T-helper 1 cell treated with Interleukin-12 subunit alpha and Interleukin-12 subunit beta and Interleukin-4 antibody, amounts not matched to agents 30 μg/mL and 1 μg/mL, for 36 hours (primary cell): ENCODE data around the gene PNRC1.
A peak's percentile ranks its signal among the peaks of the same experiment; 100 is the strongest.
"Not testable (repeated sequence)": the region's sequence is repeated elsewhere in the genome, so short reads cannot be mapped to it uniquely, and the experiment has no call there.

Experiments used
- H3K27ac Mint-ChIP-seq: one replicate; pipeline ENCODE4 v1.8.0; 2021; ENCODE audit warnings: mild to moderate bottlenecking, mixed read lengths
- H3K27me3 Mint-ChIP-seq: one replicate; pipeline ENCODE4 v1.8.0; 2021; ENCODE audit warnings: low read depth, mixed read lengths
- H3K36me3 Mint-ChIP-seq: one replicate; pipeline ENCODE4 v1.8.0; 2021; ENCODE audit warnings: low read depth, mixed read lengths
- H3K4me1 Mint-ChIP-seq: one replicate; pipeline ENCODE4 v1.8.0; 2021; ENCODE audit warnings: low read depth, mixed read lengths
- H3K4me3 Mint-ChIP-seq: one replicate; pipeline ENCODE4 v1.8.0; 2021; ENCODE audit warnings: mild to moderate bottlenecking, moderate library complexity, mixed read lengths
- H3K9me3 Mint-ChIP-seq: one replicate; pipeline ENCODE4 v1.8.0; 2021; ENCODE audit warnings: mixed read lengths

PNRC1 gene

GRCh38 chr6:89080281-89081128, at the start of gene PNRC1:
PNRC1 (plus strand) TSS chr6:89080751; CDS start chr6:89080895, 144 bp downstream.
- Mint-ChIP-seq H3K27me3 (no peaks in the 10 kb centered on the region), H3K4me3 (peak within 1 kb of the TSS; percentile 91), H3K9me3 (no peaks in the 10 kb centered on the region), H3K36me3 (peaks cover 28% of the 10 kb centered on the region), H3K4me1 (peaks cover 26% of the 10 kb centered on the region), H3K27ac (peak within 1 kb of the TSS; percentile 93)

- H3K9me3 Mint-ChIP-seq = peaks cover 4% of the 10 kb centered on the region
- no peak overlapping the region for H3K4me3 Mint-ChIP-seq
These were observed 48.0 kb upstream of the PNRC1 start for GRCh38 chr6:89032599-89032998.

GRCh38 chr6:89033461-89033860, 47.1 kb upstream of the PNRC1 start:
- Mint-ChIP-seq H3K4me1 (peaks cover 2% of the 10 kb centered on the region), H3K27me3 (peaks cover 10% of the 10 kb centered on the region), H3K9me3 (peaks cover 13% of the 10 kb centered on the region), H3K4me3 (no peak overlapping the region), H3K27ac (no peak overlapping the region), H3K36me3 (peaks cover 3% of the 10 kb centered on the region)

More at GRCh38 chr6:89032599-89032998, 48.0 kb upstream of the PNRC1 start:
- peaks cover 2% of the 10 kb centered on the region for H3K4me1 Mint-ChIP-seq
- no peaks in the 10 kb centered on the region for H3K36me3 Mint-ChIP-seq
- H3K27ac Mint-ChIP-seq = no peak overlapping the region
- H3K27me3 Mint-ChIP-seq = peaks cover 16% of the 10 kb centered on the region

- not testable (repeated sequence) for H3K27me3 Mint-ChIP-seq, H3K4me1 Mint-ChIP-seq, H3K27ac Mint-ChIP-seq, H3K36me3 Mint-ChIP-seq, H3K4me3 Mint-ChIP-seq
- H3K9me3 Mint-ChIP-seq = peaks cover 20% of the 10 kb centered on the region
These were observed 46.4 kb upstream of the PNRC1 start for GRCh38 chr6:89034116-89034515.

GRCh38 chr6:89034586-89035251, 45.8 kb upstream of the PNRC1 start:
- Mint-ChIP-seq H3K4me3 (no peak overlapping the region), H3K9me3 (peaks cover 20% of the 10 kb centered on the region), H3K27ac (no peak overlapping the region), H3K36me3 (peaks cover 6% of the 10 kb centered on the region), H3K27me3 (peaks cover 4% of the 10 kb centered on the region), H3K4me1 (peaks cover 2% of the 10 kb centered on the region)

GRCh38 chr6:89035252-89036101, 45.1 kb upstream of the PNRC1 start:
- Mint-ChIP-seq H3K36me3 (peaks cover 6% of the 10 kb centered on the region), H3K4me3 (no peak overlapping the region), H3K27me3 (no peaks in the 10 kb centered on the region), H3K4me1 (peaks cover 2% of the 10 kb centered on the region), H3K27ac (no peak overlapping the region), H3K9me3 (peaks cover 20% of the 10 kb centered on the region)

GRCh38 chr6:89037141-89037900, 43.2 kb upstream of the PNRC1 start:
- H3K9me3 Mint-ChIP-seq = peaks cover 20% of the 10 kb centered on the region
- H3K27ac Mint-ChIP-seq = no peak overlapping the region
- peaks cover 6% of the 10 kb centered on the region for H3K36me3 Mint-ChIP-seq
- H3K4me1 Mint-ChIP-seq = peaks cover 2% of the 10 kb centered on the region
- no peaks in the 10 kb centered on the region for H3K27me3 Mint-ChIP-seq
- no peak overlapping the region for H3K4me3 Mint-ChIP-seq

- not testable (repeated sequence) for H3K27me3 Mint-ChIP-seq, H3K27ac Mint-ChIP-seq
These were observed 42.7 kb upstream of the PNRC1 start for GRCh38 chr6:89037901-89038293.

GRCh38 chr6:89042664-89043063, 37.9 kb upstream of the PNRC1 start:
- H3K27me3 Mint-ChIP-seq = no peaks in the 10 kb centered on the region
- no peak overlapping the region for H3K27ac Mint-ChIP-seq
- peaks cover 7% of the 10 kb centered on the region for H3K36me3 Mint-ChIP-seq
- H3K4me3 Mint-ChIP-seq = no peak overlapping the region
- peaks cover 5% of the 10 kb centered on the region for H3K4me1 Mint-ChIP-seq
- peaks cover 15% of the 10 kb centered on the region for H3K9me3 Mint-ChIP-seq

More at GRCh38 chr6:89037901-89038293, 42.7 kb upstream of the PNRC1 start:
- not testable (repeated sequence) for H3K36me3 Mint-ChIP-seq, H3K4me3 Mint-ChIP-seq, H3K4me1 Mint-ChIP-seq
- peaks cover 20% of the 10 kb centered on the region for H3K9me3 Mint-ChIP-seq

GRCh38 chr6:89044328-89045010, 36.1 kb upstream of the PNRC1 start:
- H3K4me3 Mint-ChIP-seq = no peak overlapping the region
- no peaks in the 10 kb centered on the region for H3K27me3 Mint-ChIP-seq
- peaks cover 5% of the 10 kb centered on the region for H3K4me1 Mint-ChIP-seq
- H3K9me3 Mint-ChIP-seq = no peaks in the 10 kb centered on the region
- H3K36me3 Mint-ChIP-seq = peaks cover 1% of the 10 kb centered on the region
- no peak overlapping the region for H3K27ac Mint-ChIP-seq

- Mint-ChIP-seq H3K4me3 (no peak overlapping the region), H3K27ac (no peak overlapping the region), H3K36me3 (peaks cover 1% of the 10 kb centered on the region), H3K27me3 (no peaks in the 10 kb centered on the region), H3K4me1 (peaks cover 5% of the 10 kb centered on the region), H3K9me3 (no peaks in the 10 kb centered on the region)
These were observed 35.6 kb upstream of the PNRC1 start for GRCh38 chr6:89045011-89045387.

- Mint-ChIP-seq H3K27me3 (no peaks in the 10 kb centered on the region), H3K4me1 (peaks cover 8% of the 10 kb centered on the region), H3K4me3 (no peak overlapping the region), H3K27ac (no peak overlapping the region), H3K9me3 (no peaks in the 10 kb centered on the region), H3K36me3 (peaks cover 1% of the 10 kb centered on the region)
These were observed 35.0 kb upstream of the PNRC1 start for GRCh38 chr6:89045576-89045975.

- no peak overlapping the region for H3K4me3 Mint-ChIP-seq
- H3K27ac Mint-ChIP-seq = no peak overlapping the region
- no peaks in the 10 kb centered on the region for H3K9me3 Mint-ChIP-seq
- H3K36me3 Mint-ChIP-seq = peaks cover under 1% of the 10 kb centered on the region
- peaks cover 15% of the 10 kb centered on the region for H3K4me1 Mint-ChIP-seq
- H3K27me3 Mint-ChIP-seq = no peaks in the 10 kb centered on the region
These were observed 33.1 kb upstream of the PNRC1 start for GRCh38 chr6:89047473-89047872.
